ENCODE data around the gene AKAP17A.

AKAP17A gene

DNA sequence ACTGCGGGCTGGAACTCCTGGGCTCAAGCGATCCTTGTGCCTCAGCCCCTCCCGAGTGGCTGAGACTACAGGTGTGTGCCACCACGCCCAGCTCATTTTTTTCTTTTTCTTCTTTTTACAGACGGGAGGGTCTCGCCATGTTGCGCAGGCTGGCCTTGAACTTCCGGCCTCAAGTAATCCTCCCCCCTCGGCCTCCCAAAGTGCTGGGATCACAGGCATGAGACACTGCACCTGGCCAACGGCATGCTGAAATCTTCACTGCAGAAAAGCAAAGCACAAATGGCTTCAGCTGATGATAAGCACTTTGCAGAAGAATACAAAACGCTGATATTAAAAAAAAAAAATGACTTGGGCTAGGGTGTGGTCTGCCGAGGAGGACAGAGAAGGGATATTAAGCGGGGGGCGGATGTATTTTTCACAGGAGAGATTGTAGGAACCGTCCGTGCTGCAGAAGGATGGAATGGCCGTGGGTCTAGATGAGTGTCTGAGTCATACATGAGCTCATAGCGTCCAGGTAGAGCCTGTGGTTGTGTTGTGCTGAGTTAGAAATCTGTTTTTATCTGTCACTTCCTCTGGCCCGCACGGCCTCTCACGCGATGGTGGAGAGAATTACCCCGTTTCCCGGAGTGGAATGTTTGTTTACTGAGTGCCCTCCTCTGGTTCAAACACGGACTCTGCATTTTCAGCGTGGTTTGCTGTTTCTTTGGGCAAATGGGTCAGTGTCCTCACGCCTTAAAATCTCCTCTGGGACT, 8.5 kb upstream of the AKAP17A start:
- DNase-seq = peak; percentile 90

DNA sequence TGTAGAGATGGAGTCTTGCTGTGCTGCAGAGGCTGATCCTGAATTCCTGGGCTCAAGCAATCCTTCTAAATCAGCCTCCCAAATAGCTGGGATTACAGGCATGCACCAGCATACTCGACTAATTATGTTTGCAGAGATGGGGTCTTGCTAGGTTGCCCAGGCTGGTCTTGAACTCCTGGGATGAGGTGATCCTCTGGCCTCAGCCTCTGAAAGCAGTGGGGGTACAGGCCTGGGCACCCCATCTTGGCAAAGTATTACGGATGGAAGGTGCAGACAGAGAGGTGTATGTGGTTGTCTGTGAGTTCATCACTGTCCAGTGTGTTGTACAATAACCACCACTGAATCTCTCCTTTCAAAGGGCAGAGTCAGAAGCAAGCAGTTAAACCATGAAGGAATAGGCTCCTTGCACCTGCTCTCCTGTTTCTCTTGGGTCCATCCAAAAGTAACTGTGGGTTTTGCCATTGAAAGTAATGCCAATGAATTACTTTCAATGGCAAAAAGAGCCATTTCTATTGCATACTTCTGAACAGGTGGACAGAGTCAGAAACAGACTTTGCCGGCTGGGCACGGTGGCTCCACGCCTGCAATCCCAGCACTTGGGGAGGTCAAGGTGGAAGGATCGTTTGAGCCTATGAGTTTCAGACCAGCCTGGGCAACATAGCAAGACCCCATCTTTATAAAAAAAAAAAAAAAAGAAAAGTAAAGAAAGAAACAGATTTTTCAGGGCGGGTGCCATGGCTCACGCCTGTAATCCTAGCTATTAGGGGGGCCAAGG, 7.0 kb upstream of the AKAP17A start:
- DNase-seq = no peak

- DNase-seq = no peak
These were observed 4.2 kb upstream of the AKAP17A start for GRCh38 chrX:1587161-1587560.

DNA sequence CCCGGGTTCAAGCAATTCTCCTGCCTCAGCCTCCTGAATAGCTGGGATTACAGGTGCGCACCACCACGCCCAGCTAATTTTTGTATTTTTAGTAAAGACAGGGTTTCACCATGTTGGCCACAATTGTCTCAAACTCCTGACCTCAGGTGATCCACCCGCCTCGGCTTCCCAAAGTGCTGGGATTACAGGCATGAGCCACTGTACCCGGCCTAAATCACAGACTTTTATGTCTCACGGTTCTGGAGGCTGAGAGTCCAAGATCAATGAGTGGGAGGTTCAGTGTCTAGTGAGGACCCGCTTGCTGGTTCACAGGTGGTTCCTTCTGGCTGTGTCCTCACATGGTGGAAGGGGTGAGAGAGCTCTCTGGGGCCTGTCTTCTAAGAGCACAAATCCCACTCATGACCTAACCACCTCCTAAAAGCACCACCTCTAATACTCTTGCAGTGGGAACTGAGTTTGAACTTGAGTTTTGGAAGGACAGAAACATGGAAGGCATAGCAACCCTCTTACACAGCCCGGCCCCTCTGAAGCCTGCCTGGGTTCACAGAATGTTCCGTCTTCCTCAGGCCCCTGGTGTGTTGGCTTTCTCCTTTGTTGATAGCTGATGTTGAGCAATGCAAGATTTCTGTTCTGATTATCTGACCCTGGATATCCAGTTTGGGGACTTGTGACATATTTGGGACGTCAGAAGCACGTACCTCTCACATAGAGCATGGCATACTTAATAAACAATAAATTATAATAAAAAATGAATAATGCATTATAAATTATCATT, 1.9 kb upstream of the AKAP17A start:
- DNase-seq = no peak

DNA sequence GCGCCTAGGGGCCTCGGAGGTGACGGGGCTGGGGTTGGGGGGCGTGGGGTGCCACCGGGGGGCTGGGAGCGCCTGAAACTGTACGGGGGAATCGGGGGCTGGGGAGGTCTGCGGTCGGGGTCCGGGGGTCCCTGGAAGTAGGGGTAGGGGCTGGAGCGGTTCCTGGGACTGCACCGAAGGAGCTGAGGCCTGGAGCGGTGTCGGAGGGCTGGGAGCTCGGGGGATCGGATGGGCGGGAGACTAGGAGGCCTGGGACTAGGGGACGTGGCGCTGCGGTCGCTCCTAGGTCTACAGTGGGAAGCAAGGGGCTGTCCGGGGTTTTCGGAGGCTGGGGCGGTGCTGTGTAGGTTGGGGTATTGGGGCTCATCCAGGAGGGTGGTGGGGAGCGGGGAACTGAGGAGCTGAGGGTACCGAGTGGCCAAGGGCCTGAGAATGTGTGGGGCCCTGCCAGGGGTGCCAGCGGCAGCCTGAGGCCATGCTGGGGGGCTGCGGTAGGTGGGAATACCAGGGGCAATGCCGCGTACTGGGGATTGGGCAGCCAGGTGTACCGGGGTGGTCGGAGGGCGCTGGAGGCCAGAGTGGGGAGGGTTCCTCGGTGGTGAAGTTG, 562 bp downstream of the AKAP17A start:
- no peak for DNase-seq

DNA sequence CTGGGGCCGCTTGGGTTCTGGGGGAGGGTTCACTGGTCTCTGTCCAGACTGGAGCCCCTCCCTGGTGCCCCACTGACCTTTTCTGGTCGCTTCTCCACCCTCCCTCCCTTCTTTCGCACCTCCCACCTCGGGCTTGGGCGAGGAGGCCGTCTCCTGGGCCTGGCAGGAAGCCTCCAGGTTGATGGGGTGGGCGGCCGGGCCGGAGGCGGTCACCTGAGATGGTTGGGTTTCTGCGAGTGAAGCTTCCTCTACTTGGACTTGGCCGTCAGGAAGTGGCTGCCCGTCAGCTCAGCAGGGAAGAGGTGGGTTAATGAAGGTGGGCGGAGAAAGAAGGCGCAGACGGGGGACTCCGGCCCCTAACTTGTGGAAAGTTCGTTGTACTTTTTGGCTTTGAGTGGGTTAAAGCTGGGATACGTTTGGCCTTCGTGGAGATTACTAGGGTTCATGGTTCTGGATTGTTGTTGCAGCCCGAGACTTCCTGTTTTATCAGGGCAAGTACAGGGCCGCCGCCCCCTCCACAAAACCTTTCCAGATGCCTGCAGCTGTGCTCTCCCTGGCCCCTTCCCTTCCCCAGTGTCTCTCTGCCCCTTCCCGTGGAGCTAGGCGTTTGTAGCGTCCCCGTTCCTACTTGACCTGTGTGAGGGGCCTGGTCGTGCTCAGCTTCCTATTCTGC, 1.2 kb downstream of the AKAP17A start:
- peak; percentile 32 for DNase-seq

- no peak for DNase-seq
These were observed 2.2 kb downstream of the AKAP17A start for GRCh38 chrX:1593286-1594271.

- no peak for DNase-seq
These were observed 4.3 kb downstream of the AKAP17A start for GRCh38 chrX:1595711-1596060.

- DNase-seq = no peak
These were observed 5.4 kb downstream of the AKAP17A start for GRCh38 chrX:1596676-1597344.

- no peak for DNase-seq
These were observed 6.1 kb downstream of the AKAP17A start for GRCh38 chrX:1597345-1598020.

DNA sequence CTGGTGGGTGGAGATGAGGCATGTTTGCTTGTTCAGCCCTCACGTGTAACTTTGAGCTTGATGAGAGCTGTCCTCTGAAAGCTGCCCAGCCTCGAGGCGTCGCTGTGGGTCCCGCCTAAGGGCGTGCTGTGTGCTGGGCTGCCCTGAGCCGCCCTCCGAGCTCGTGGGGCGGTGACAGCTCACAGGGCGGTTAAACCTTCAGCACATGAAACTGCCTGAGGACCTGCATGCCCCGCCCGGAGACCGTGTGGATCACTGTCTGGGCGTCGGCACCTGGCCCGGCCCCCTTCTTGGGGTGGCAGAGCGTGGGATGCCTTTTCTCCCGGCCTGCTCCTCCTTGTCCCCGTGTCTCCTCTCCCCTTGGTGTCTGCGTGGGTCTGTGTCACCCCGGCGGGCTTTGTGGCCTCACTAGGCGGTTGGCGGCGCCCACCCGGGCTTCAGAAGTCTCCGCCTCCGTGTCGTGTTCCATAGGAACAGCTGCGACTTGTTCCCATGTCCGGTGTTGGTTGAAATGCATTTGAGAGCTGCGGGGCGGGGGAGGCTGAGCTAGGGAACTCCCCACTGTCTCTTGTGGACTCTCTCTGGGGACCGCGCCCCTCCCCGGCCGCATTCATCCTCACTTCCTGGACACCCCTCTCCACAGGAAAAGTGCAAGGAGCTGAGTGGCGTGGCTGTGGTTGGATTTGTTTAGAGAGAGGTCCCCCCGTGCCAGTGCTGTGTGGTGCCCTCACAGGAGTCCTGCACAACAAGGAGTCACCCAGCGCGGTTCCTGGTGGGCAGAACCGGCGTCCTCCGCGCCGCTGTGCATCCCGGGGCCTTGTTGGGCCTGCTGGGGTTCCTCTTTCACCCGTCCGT, 6.8 kb downstream of the AKAP17A start:
- no peak for DNase-seq

GRCh38 chrX:1598876-1599790, 7.7 kb downstream of the AKAP17A start:
- no peak for DNase-seq

- DNase-seq = no peak
These were observed 8.5 kb downstream of the AKAP17A start for GRCh38 chrX:1599791-1600405.

GRCh38 chrX:1600406-1601050, 9.1 kb downstream of the AKAP17A start:
- DNase-seq = no peak

- no peak for DNase-seq
These were observed 9.8 kb downstream of the AKAP17A start for GRCh38 chrX:1601051-1601767.

DNA sequence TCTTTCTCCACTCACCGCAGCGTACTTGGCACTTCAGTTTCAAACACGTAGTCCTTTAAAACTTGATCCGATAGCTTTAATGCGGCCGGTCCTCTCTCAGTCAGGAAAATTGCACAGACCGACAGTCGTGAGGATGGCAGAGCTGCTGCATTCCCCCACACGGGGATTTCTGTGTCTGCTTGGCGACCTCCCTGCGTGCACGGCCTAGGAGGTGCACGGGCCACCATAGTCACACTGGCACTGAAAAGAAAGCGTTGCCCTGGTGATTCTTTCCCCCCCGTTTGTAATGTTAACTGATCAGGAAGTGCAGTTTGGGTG, 10.3 kb downstream of the AKAP17A start:
- DNase-seq = no peak

- no peak for DNase-seq
These were observed 10.9 kb downstream of the AKAP17A start for GRCh38 chrX:1602299-1602698.
